Measurements from ENCODE around the gene WIZ. TPM values are rescaled to one million over a fixed set of nuclear protein-coding genes. Genes with fewer than 3 reads are reported as not detected.

Gene WIZ
- total RNA-seq, 2 experiments from 2014 or later, result 25.3 to 25.4 TPM

GRCh38 chr19:15461694-15462093 lies 11.9 kb upstream of the WIZ start:
- no peaks in the 10 kb centered on the region for H3K27me3 Mint-ChIP-seq
- POLR2A ChIA-PET, result interaction anchor here (8.3 to 9.5 kb wide), 2 partner anchors 9 to 43 kb away, joined by 92 to 124 read pairs; partner anchors contain the start of genes AKAP8L and WIZ
- H3K9me3 Mint-ChIP-seq, result no peaks in the 10 kb centered on the region
- DNase-seq, result no peak
- H3K4me3 Mint-ChIP-seq, result peak overlapping the region; percentile 86
- H3K27ac Mint-ChIP-seq, result peak overlapping the region; percentile 94
- peaks cover 63% of the 10 kb centered on the region for H3K36me3 Mint-ChIP-seq (ENCODE audit: low read depth)
- CTCF ChIA-PET, result no interaction called here
- H3K4me1 Mint-ChIP-seq, result peaks cover 42% of the 10 kb centered on the region

- H3K36me3 Mint-ChIP-seq (ENCODE audit: low read depth), result peaks cover 78% of the 10 kb centered on the region
- CTCF ChIA-PET, result no interaction called here
- no peak overlapping the region for H3K27ac Mint-ChIP-seq
- H3K4me1 Mint-ChIP-seq, result peaks cover 35% of the 10 kb centered on the region
- no peaks in the 10 kb centered on the region for H3K9me3 Mint-ChIP-seq
- H3K27me3 Mint-ChIP-seq, result no peaks in the 10 kb centered on the region
- POLR2A ChIA-PET, result interaction anchor here (1.5 to 12.2 kb wide), 4 partner anchors 8 to 79 kb away, joined by 4 to 124 read pairs (median 11); partner anchors contain the start of genes AKAP8, AKAP8L and RASAL3
- DNase-seq, result no peak
- no peak overlapping the region for H3K4me3 Mint-ChIP-seq
Measured at GRCh38 chr19:15457701-15458484, 8.1 kb upstream of the WIZ start.

- H3K36me3 Mint-ChIP-seq (ENCODE audit: low read depth), result peaks cover 76% of the 10 kb centered on the region
- DNase-seq, result no peak
- H3K4me3 Mint-ChIP-seq, result no peak overlapping the region
- H3K27ac Mint-ChIP-seq, result no peak overlapping the region
- no peaks in the 10 kb centered on the region for H3K27me3 Mint-ChIP-seq
- CTCF ChIA-PET, result interaction anchor here (3.5 kb wide), 1 partner anchor 37 kb away, joined by 17 read pairs; no protein-coding TSS in a partner anchor
- H3K4me1 Mint-ChIP-seq, result peaks cover 27% of the 10 kb centered on the region
- H3K9me3 Mint-ChIP-seq, result no peaks in the 10 kb centered on the region
- POLR2A ChIA-PET, result interaction anchor here (1.1 to 12.2 kb wide), 6 partner anchors 9 to 98 kb away, joined by 3 to 124 read pairs (median 7); partner anchors contain the start of genes AKAP8, AKAP8L and RASAL3
Measured at GRCh38 chr19:15456871-15457700, 7.3 kb upstream of the WIZ start.

GRCh38 chr19:15456441-15456840 lies 6.7 kb upstream of the WIZ start:
- POLR2A ChIA-PET, result interaction anchor here (1.1 to 12.2 kb wide), 6 partner anchors 9 to 99 kb away, joined by 3 to 124 read pairs (median 7); partner anchors contain the start of genes AKAP8, AKAP8L and RASAL3
- H3K36me3 Mint-ChIP-seq (ENCODE audit: low read depth), result peaks cover 76% of the 10 kb centered on the region
- no peak overlapping the region for H3K27ac Mint-ChIP-seq
- H3K27me3 Mint-ChIP-seq, result no peaks in the 10 kb centered on the region
- no peaks in the 10 kb centered on the region for H3K9me3 Mint-ChIP-seq
- no peak overlapping the region for H3K4me3 Mint-ChIP-seq
- DNase-seq, result no peak
- peaks cover 24% of the 10 kb centered on the region for H3K4me1 Mint-ChIP-seq
- CTCF ChIA-PET, result interaction anchor here (3.5 kb wide), 1 partner anchor 36 kb away, joined by 17 read pairs; no protein-coding TSS in a partner anchor

- H3K36me3 Mint-ChIP-seq (ENCODE audit: low read depth), result peaks cover 78% of the 10 kb centered on the region
- H3K27ac Mint-ChIP-seq, result no peak overlapping the region
- no peaks in the 10 kb centered on the region for H3K9me3 Mint-ChIP-seq
- H3K27me3 Mint-ChIP-seq, result no peaks in the 10 kb centered on the region
- H3K4me3 Mint-ChIP-seq, result no peak overlapping the region
- peaks cover 26% of the 10 kb centered on the region for H3K4me1 Mint-ChIP-seq
- DNase-seq, result no peak
- CTCF ChIA-PET, result interaction anchor here (0.8 to 3.5 kb wide), 2 partner anchors 36 to 100 kb away, joined by 4 to 17 read pairs; no protein-coding TSS in a partner anchor
- POLR2A ChIA-PET, result interaction anchor here (0.8 to 12.2 kb wide), 6 partner anchors 10 to 99 kb away, joined by 3 to 124 read pairs (median 7); partner anchors contain the start of genes AKAP8, AKAP8L and RASAL3
Measured at GRCh38 chr19:15455996-15456395, 6.2 kb upstream of the WIZ start.

- DNase-seq, result no peak
- ChIA-PET POLR2A (interaction anchor here (1.0 to 12.2 kb wide), 6 partner anchors 10 to 102 kb away, joined by 3 to 124 read pairs (median 4); partner anchors contain the start of genes AKAP8, AKAP8L and RASAL3), CTCF (interaction anchor here (1.0 to 3.5 kb wide), 3 partner anchors 10 to 102 kb away, joined by 3 to 17 read pairs (median 4); partner anchors contain the start of gene RASAL3)
- Mint-ChIP-seq H3K4me3 (no peak overlapping the region), H3K4me1 (peaks cover 28% of the 10 kb centered on the region), H3K27ac (no peak overlapping the region), H3K9me3 (no peaks in the 10 kb centered on the region), H3K27me3 (no peaks in the 10 kb centered on the region), H3K36me3 (ENCODE audit: low read depth) (peaks cover 72% of the 10 kb centered on the region)
Measured at GRCh38 chr19:15453906-15454860, 4.4 kb upstream of the WIZ start.

- H3K36me3 Mint-ChIP-seq (ENCODE audit: low read depth), result peaks cover 73% of the 10 kb centered on the region
- ChIA-PET CTCF (interaction anchor here (2.4 kb wide), 1 partner anchor 103 kb away, joined by 10 read pairs; no protein-coding TSS in a partner anchor), POLR2A (interaction anchor here (1.3 to 12.2 kb wide), 6 partner anchors 7 to 102 kb away, joined by 3 to 124 read pairs (median 8); partner anchors contain the start of genes AKAP8L and RASAL3)
- DNase-seq, result no peak
- H3K9me3 Mint-ChIP-seq, result no peaks in the 10 kb centered on the region
- peaks cover 35% of the 10 kb centered on the region for H3K4me1 Mint-ChIP-seq
- no peak overlapping the region for H3K27ac Mint-ChIP-seq
- H3K4me3 Mint-ChIP-seq, result no peak overlapping the region
- H3K27me3 Mint-ChIP-seq, result no peaks in the 10 kb centered on the region
Measured at GRCh38 chr19:15453091-15453578, 3.4 kb upstream of the WIZ start.

- Mint-ChIP-seq H3K9me3 (no peaks in the 10 kb centered on the region), H3K4me1 (peaks cover 35% of the 10 kb centered on the region), H3K27ac (no peak overlapping the region), H3K27me3 (no peaks in the 10 kb centered on the region), H3K36me3 (ENCODE audit: low read depth) (peaks cover 70% of the 10 kb centered on the region), H3K4me3 (no peak overlapping the region)
- ChIA-PET CTCF (interaction anchor here (1.8 to 2.9 kb wide), 3 partner anchors 11 to 103 kb away, joined by 7 to 10 read pairs (median 8); no protein-coding TSS in a partner anchor), POLR2A (interaction anchor here (0.9 to 12.2 kb wide), 8 partner anchors 8 to 103 kb away, joined by 3 to 124 read pairs (median 6); partner anchors contain the start of genes AKAP8L and RASAL3)
- DNase-seq, result no peak
Measured at GRCh38 chr19:15452111-15453047, 2.6 kb upstream of the WIZ start.

GRCh38 chr19:15450528-15450890 lies 753 bp upstream of the WIZ start:
- ChIA-PET CTCF (interaction anchor here (1.8 to 2.9 kb wide), 2 partner anchors 13 to 17 kb away, joined by 7 to 8 read pairs; no protein-coding TSS in a partner anchor), POLR2A (interaction anchor here (0.9 to 12.2 kb wide), 7 partner anchors 11 to 102 kb away, joined by 3 to 124 read pairs (median 5); partner anchors contain the start of genes AKAP8L and RASAL3)
- Mint-ChIP-seq H3K27ac (peak overlapping the region; percentile 81), H3K27me3 (no peaks in the 10 kb centered on the region), H3K36me3 (ENCODE audit: low read depth) (peaks cover 57% of the 10 kb centered on the region), H3K4me3 (peak overlapping the region; percentile 70), H3K9me3 (no peaks in the 10 kb centered on the region), H3K4me1 (peaks cover 35% of the 10 kb centered on the region)
- DNase-seq, result no peak

GRCh38 chr19:15448778-15449619 lies 757 bp downstream of the WIZ start:
- Mint-ChIP-seq H3K27ac (peak overlapping the region; percentile 57), H3K4me3 (peak overlapping the region; percentile 61), H3K36me3 (ENCODE audit: low read depth) (peaks cover 43% of the 10 kb centered on the region), H3K9me3 (no peaks in the 10 kb centered on the region), H3K4me1 (peaks cover 27% of the 10 kb centered on the region), H3K27me3 (no peaks in the 10 kb centered on the region)
- CTCF ChIA-PET, result interaction anchor here (0.6 to 1.5 kb wide), 2 partner anchors 16 to 104 kb away, joined by 3 to 4 read pairs; no protein-coding TSS in a partner anchor
- DNase-seq, result no peak
- POLR2A ChIA-PET, result interaction anchor here (2.4 to 12.2 kb wide), 3 partner anchors 16 to 29 kb away, joined by 14 to 124 read pairs (median 17); partner anchors contain the start of genes AKAP8L and RASAL3

Data from activated CD4-positive, alpha-beta memory T cell treated with anti-CD3 and anti-CD28 coated beads, Interleukin-2, amount 10 ng/mL, durations not matched to agents 7 days and 5 days (primary cell).